Neural progenitor cell (in vitro differentiated cells): ENCODE data around the gene UBAP1L.

Experiments used
- EZH2 ChIP-seq: fragments of 200-600 bp; sonication (generic); IDR thresholded peaks from 2 replicates; pipeline ENCODE4 v1.6.1; 2017; ENCODE audit warnings: antibody characterized with exemption, mild to moderate bottlenecking, moderate library complexity
- EZH2phosphoT487 ChIP-seq: fragments of 200-600 bp; sonication (generic); IDR thresholded peaks from 2 replicates; pipeline ENCODE4 v1.6.1; 2017; ENCODE audit warnings: antibody characterized with exemption
- TF ChIP-seq, protein P1 (sequence below): fragments of 200-600 bp; sonication (generic); IDR thresholded peaks from 2 replicates; pipeline ENCODE4 v1.5.1; 2017; ENCODE audit warnings: antibody characterized with exemption, mild to moderate bottlenecking

GRCh38 chr15:65130941-65131340, 15.9 kb upstream of the UBAP1L start:
- TF ChIP-seq, protein P1, sequence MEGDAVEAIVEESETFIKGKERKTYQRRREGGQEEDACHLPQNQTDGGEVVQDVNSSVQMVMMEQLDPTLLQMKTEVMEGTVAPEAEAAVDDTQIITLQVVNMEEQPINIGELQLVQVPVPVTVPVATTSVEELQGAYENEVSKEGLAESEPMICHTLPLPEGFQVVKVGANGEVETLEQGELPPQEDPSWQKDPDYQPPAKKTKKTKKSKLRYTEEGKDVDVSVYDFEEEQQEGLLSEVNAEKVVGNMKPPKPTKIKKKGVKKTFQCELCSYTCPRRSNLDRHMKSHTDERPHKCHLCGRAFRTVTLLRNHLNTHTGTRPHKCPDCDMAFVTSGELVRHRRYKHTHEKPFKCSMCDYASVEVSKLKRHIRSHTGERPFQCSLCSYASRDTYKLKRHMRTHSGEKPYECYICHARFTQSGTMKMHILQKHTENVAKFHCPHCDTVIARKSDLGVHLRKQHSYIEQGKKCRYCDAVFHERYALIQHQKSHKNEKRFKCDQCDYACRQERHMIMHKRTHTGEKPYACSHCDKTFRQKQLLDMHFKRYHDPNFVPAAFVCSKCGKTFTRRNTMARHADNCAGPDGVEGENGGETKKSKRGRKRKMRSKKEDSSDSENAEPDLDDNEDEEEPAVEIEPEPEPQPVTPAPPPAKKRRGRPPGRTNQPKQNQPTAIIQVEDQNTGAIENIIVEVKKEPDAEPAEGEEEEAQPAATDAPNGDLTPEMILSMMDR, result no peak
- TF ChIP-seq EZH2phosphoT487 (no peak), EZH2 (no peak)
